ENCODE data around the gene METTL25B.

DNA sequence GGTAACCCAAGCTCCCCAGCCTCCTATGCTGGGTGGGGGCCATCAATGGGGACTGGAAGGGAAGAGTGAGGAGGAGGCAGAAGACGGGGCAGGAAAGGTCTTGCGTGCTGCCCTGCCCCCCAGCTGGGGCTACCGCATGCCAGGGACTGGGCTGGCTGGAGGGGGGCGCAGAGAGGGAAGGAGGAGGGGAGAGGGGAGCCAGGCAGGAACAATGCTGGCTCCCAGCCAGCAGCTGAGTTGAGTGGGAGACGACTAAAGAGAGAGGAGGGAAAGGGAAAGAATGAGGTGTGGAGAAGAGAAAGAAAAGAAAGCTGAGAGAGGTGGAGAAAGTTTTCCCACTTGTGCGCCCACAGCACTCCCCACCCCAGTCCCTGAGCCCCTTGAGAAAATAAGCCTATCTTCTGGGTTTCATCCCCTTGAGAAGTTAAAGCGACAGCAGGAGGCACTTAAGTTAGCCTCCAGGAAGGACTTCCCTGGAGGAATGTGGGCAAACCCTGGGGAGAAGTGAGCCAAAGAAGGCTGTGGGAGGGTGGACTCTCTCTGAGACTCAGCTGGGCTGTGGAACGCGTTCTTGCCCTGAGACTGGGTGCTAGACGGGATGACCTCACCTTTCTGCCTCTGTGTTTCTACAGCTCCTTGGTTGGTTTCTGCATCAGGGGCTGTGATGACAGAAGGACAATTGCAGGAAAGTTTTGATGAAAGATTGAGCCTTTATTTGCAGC, 38.2 kb upstream of the METTL25B start:
- TF ChIP-seq POLR2A (IDR thresholded peaks at IDR 0.05) (no peak), EP300 (IDR thresholded peaks at IDR 0.05) (no peak)
- TF ChIP-seq, protein P1, sequence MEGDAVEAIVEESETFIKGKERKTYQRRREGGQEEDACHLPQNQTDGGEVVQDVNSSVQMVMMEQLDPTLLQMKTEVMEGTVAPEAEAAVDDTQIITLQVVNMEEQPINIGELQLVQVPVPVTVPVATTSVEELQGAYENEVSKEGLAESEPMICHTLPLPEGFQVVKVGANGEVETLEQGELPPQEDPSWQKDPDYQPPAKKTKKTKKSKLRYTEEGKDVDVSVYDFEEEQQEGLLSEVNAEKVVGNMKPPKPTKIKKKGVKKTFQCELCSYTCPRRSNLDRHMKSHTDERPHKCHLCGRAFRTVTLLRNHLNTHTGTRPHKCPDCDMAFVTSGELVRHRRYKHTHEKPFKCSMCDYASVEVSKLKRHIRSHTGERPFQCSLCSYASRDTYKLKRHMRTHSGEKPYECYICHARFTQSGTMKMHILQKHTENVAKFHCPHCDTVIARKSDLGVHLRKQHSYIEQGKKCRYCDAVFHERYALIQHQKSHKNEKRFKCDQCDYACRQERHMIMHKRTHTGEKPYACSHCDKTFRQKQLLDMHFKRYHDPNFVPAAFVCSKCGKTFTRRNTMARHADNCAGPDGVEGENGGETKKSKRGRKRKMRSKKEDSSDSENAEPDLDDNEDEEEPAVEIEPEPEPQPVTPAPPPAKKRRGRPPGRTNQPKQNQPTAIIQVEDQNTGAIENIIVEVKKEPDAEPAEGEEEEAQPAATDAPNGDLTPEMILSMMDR (IDR thresholded peaks at IDR 0.05) = no peak

Data from sigmoid colon (tissue), 4 donors.